ENCODE measurements around the gene SERGEF. TPM values are rescaled to one million over a fixed set of nuclear protein-coding genes. Genes with fewer than 3 reads are reported as not detected.
A peak's percentile ranks its signal among the peaks of the same experiment; 100 is the strongest.

Gene SERGEF
- total and polyA plus RNA-seq, 4 donors = 12.0 to 17.9 (median 13.4) TPM

DNA sequence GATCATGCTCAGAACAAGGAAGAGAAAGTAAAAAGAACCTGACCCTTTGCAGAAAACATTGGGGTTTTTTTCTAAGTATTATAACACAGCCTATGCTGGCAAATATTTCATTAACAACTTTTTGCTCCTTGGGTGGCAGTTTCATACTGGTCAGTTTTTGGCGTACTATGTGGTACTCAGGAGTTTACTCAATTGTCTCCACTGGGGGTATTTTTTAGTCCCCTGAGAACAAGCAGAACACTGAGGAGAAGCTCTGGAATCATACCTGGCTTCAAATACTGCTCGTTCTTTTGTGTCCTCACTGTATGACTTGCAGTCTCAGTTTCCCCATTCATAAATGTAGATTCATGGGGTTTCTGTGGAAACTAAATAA lies 90.4 kb downstream of the SERGEF start (continued):
- TF ChIP-seq, protein P1, sequence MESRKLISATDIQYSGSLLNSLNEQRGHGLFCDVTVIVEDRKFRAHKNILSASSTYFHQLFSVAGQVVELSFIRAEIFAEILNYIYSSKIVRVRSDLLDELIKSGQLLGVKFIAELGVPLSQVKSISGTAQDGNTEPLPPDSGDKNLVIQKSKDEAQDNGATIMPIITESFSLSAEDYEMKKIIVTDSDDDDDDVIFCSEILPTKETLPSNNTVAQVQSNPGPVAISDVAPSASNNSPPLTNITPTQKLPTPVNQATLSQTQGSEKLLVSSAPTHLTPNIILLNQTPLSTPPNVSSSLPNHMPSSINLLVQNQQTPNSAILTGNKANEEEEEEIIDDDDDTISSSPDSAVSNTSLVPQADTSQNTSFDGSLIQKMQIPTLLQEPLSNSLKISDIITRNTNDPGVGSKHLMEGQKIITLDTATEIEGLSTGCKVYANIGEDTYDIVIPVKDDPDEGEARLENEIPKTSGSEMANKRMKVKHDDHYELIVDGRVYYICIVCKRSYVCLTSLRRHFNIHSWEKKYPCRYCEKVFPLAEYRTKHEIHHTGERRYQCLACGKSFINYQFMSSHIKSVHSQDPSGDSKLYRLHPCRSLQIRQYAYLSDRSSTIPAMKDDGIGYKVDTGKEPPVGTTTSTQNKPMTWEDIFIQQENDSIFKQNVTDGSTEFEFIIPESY (IDR thresholded peaks at IDR 0.05) = no peak
- TF ChIP-seq YY1 (IDR thresholded peaks at IDR 0.05) (no peak), TAF1 (conservative IDR thresholded peaks at IDR 0.05) (no peak), RXRA (IDR thresholded peaks at IDR 0.05) (no peak), FOXA1 (IDR thresholded peaks at IDR 0.05) (no peak)

DNA sequence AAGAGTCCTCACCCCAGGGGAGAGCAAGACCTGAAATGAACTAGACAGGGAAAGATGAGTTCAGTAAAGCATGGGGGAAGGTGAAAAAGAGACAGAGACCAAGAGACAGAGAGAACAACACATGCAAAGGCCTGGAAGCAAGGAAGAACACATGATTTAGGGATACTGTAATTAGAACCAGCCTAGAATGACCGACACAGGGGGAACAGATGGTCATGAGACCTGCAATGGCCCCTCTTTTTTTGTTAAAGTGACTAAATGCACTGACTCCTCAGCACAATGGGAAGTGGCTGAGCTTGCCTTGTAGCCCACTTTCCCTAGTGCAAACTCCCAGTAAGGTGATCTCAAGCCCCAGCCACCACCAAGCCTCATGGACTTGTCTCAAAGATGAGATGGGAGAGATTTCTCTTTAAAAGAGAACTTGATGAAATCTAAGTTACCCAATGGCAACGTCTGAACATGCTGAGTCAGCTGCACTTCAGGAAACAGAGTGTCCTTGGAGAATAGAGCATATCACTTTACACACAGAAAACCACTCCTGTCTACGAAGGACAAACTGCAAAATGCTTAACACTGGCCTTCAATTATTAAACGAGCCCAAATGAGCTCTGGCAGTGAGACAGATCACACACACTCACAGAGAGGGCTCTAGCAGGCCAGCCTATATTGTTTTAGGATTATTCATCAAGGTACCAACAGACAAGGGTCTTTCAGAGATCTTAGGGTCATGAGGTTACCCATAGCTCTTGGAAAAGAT lies 91.0 kb downstream of the SERGEF start:
- Histone ChIP-seq H3K27ac (ENCODE audit: low read depth in 1 of 2, low read length in 2 of 2) (peak overlapping the region in 1 of 2 donors; percentile 20), H3K4me1 (ENCODE audit: control insufficient read depth in 4 of 4, insufficient read depth in 4 of 4, low read length in 3 of 4) (peaks cover 2 to 42% (median 35%) of the 10 kb centered on the region in 4 donors), H3K4me3 (ENCODE audit: low read depth in 1 of 3, low read length in 3 of 3) (no peak overlapping the region), H3K9ac (ENCODE audit: low read depth in 1 of 2, low read length in 2 of 2) (no peak overlapping the region), H3K27me3 (ENCODE audit: control insufficient read depth in 4 of 4, insufficient read depth in 4 of 4, low read length in 3 of 4) (no peaks in the 10 kb centered on the region), H3K9me3 (ENCODE audit: control insufficient read depth in 4 of 4, low read length in 3 of 4) (no peaks in the 10 kb centered on the region), H3K36me3 (ENCODE audit: control insufficient read depth in 4 of 4, insufficient read depth in 3 of 4, low read depth in 1 of 4, low read length in 3 of 4) (peaks cover 0 to 2% (median 0%) of the 10 kb centered on the region in 4 donors)
- no peak for TF ChIP-seq TAF1 (conservative IDR thresholded peaks at IDR 0.05)
- TF ChIP-seq RXRA (IDR thresholded peaks at IDR 0.05) = peak in 1 of 2 donors; percentile 18
- peak; percentile 55 for TF ChIP-seq SP1 (IDR thresholded peaks at IDR 0.05)
- TF ChIP-seq, protein P2, sequence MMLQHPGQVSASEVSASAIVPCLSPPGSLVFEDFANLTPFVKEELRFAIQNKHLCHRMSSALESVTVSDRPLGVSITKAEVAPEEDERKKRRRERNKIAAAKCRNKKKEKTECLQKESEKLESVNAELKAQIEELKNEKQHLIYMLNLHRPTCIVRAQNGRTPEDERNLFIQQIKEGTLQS (IDR thresholded peaks at IDR 0.05) = no peak
- TF ChIP-seq HNF4A (conservative IDR thresholded peaks at IDR 0.05) = peak in 1 of 2 donors; percentile 15
- DNase-seq (ENCODE audit: low spot score) = no peak
- 30% methylated on average over 4 of the region's 4 CpGs for WGBS

DNA sequence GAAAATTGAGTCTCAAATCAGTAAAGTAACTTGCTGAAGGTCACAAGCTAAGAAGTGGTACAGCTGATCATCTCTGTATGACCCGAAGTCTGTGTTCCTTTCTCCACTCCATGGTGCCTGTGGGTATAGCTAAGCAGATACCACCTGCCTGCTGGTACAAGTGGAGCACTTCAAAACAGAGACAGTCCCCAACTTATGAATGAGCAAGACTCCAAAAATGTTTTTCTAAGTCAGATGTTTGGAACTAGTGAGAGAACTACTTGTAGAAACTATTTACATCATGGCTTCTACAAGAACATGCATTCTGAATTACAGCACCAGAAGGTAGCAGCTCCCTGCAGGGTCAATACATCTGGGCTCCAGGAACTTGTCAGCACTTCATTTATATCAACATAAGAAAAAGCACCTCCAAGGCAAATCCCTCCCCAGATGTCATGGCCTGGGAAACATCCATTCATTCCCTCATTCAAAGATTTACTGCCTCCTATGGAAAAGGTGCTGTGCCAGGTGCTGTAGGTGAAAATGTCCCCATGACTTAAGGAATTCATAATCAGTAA lies 94.7 kb downstream of the SERGEF start:
- no peak for DNase-seq (ENCODE audit: low spot score)
- Histone ChIP-seq H3K4me1 (ENCODE audit: control insufficient read depth in 4 of 4, insufficient read depth in 4 of 4, low read length in 3 of 4) (peaks cover 0 to 16% (median 14%) of the 10 kb centered on the region in 4 donors), H3K27ac (ENCODE audit: low read depth in 1 of 2, low read length in 2 of 2) (no peak overlapping the region), H3K36me3 (ENCODE audit: control insufficient read depth in 4 of 4, insufficient read depth in 3 of 4, low read depth in 1 of 4, low read length in 3 of 4) (peaks cover 0 to 2% (median 0%) of the 10 kb centered on the region in 4 donors), H3K9me3 (ENCODE audit: control insufficient read depth in 4 of 4, low read length in 3 of 4) (no peaks in the 10 kb centered on the region), H3K27me3 (ENCODE audit: control insufficient read depth in 4 of 4, insufficient read depth in 4 of 4, low read length in 3 of 4) (no peaks in the 10 kb centered on the region), H3K4me3 (ENCODE audit: low read depth in 1 of 3, low read length in 3 of 3) (no peak overlapping the region), H3K9ac (ENCODE audit: low read depth in 1 of 2, low read length in 2 of 2) (no peak overlapping the region)
- WGBS = 94% methylated on average over 1 of the region's 1 CpG
- TF ChIP-seq NR2F2 (IDR thresholded peaks at IDR 0.05) = no peak
- TF ChIP-seq RXRA (IDR thresholded peaks at IDR 0.05) = no peak

DNA sequence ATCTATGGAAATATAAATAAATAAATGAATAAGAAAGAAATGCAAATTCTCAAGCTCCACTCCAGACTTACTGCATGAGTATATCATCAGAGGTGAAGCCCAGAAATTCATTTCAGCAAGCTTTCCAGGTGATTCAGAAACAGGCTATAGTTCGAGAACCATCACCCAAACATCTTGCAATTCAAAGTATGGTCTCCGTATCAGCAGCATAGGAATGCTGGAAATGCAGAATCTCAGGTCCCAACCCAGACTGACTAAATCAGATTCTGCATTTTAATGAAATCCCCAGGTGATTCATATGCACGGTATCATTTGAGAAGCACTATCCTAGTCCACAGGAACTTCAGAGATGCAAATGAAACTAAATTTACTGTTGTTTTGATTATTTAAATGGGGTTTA lies 95.3 kb downstream of the SERGEF start:
- TF ChIP-seq, protein P3, sequence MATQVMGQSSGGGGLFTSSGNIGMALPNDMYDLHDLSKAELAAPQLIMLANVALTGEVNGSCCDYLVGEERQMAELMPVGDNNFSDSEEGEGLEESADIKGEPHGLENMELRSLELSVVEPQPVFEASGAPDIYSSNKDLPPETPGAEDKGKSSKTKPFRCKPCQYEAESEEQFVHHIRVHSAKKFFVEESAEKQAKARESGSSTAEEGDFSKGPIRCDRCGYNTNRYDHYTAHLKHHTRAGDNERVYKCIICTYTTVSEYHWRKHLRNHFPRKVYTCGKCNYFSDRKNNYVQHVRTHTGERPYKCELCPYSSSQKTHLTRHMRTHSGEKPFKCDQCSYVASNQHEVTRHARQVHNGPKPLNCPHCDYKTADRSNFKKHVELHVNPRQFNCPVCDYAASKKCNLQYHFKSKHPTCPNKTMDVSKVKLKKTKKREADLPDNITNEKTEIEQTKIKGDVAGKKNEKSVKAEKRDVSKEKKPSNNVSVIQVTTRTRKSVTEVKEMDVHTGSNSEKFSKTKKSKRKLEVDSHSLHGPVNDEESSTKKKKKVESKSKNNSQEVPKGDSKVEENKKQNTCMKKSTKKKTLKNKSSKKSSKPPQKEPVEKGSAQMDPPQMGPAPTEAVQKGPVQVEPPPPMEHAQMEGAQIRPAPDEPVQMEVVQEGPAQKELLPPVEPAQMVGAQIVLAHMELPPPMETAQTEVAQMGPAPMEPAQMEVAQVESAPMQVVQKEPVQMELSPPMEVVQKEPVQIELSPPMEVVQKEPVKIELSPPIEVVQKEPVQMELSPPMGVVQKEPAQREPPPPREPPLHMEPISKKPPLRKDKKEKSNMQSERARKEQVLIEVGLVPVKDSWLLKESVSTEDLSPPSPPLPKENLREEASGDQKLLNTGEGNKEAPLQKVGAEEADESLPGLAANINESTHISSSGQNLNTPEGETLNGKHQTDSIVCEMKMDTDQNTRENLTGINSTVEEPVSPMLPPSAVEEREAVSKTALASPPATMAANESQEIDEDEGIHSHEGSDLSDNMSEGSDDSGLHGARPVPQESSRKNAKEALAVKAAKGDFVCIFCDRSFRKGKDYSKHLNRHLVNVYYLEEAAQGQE (IDR thresholded peaks at IDR 0.05) = no peak
- TF ChIP-seq SP1 (IDR thresholded peaks at IDR 0.05) (no peak), RAD21 (IDR thresholded peaks at IDR 0.05) (no peak), HNF4A (conservative IDR thresholded peaks at IDR 0.05) (no peak), NR2F2 (IDR thresholded peaks at IDR 0.05) (no peak), GABPA (IDR thresholded peaks at IDR 0.05 in 1 of 2, conservative IDR thresholded peaks at IDR 0.05 in 1 of 2) (no peak), HNF4G (IDR thresholded peaks at IDR 0.05) (no peak), RXRA (IDR thresholded peaks at IDR 0.05) (no peak), TAF1 (conservative IDR thresholded peaks at IDR 0.05) (no peak), JUND (IDR thresholded peaks at IDR 0.05) (no peak)
- TF ChIP-seq, protein P2 (IDR thresholded peaks at IDR 0.05) = no peak
- H3K4me3 ChIP-seq (ENCODE audit: low read depth in 1 of 3, low read length in 3 of 3) = no peak overlapping the region
- WGBS = 96% methylated on average over 3 of the region's 3 CpGs

More for the DNA sequence above, 95.3 kb downstream of the SERGEF start:
- Histone ChIP-seq H3K27me3 (ENCODE audit: control insufficient read depth in 4 of 4, insufficient read depth in 4 of 4, low read length in 3 of 4) (no peaks in the 10 kb centered on the region), H3K27ac (ENCODE audit: low read depth in 1 of 2, low read length in 2 of 2) (no peak overlapping the region), H3K9ac (ENCODE audit: low read depth in 1 of 2, low read length in 2 of 2) (no peak overlapping the region), H3K9me3 (ENCODE audit: control insufficient read depth in 4 of 4, low read length in 3 of 4) (no peaks in the 10 kb centered on the region), H3K4me1 (ENCODE audit: control insufficient read depth in 4 of 4, insufficient read depth in 4 of 4, low read length in 3 of 4) (peaks cover 0 to 16% (median 12%) of the 10 kb centered on the region in 4 donors), H3K36me3 (ENCODE audit: control insufficient read depth in 4 of 4, insufficient read depth in 3 of 4, low read depth in 1 of 4, low read length in 3 of 4) (peaks cover 0 to 2% (median 0%) of the 10 kb centered on the region in 4 donors)
- no peak for DNase-seq (ENCODE audit: low spot score)
